GM12891 (cell line): ENCODE results near the gene ZNF407.

Experiments
- DNase-seq: peaks from one replicate; pipeline ENCODE4 v3.0.0; 2011; ENCODE audit warnings: low spot score; ENCODE audit not compliant: insufficient read length
- FAIRE-seq: peaks from 2 replicates; lab custom pipeline; 2011; peaks lifted over from hg19 to GRCh38; lab: Jason Lieb, UNC
- PAX5 ChIP-seq: IDR thresholded peaks from 2 replicates; pipeline ENCODE4 v1.6.1; 2011; ENCODE audit warnings: low read length, moderate library complexity, mild to moderate bottlenecking; ENCODE audit not compliant: insufficient read depth, severe bottlenecking
- POLR2A ChIP-seq: IDR thresholded peaks from 2 replicates; pipeline ENCODE4 v1.6.1; 2011; ENCODE audit warnings: low read depth, low read length, control low read depth
- POLR2AphosphoS5 ChIP-seq: IDR thresholded peaks from 2 replicates; pipeline ENCODE4 v1.6.1; 2011; ENCODE audit warnings: low read depth, low read length, control low read depth
- POU2F2 ChIP-seq: IDR thresholded peaks from 2 replicates; pipeline ENCODE4 v1.6.1; 2011; ENCODE audit warnings: low read depth, mild to moderate bottlenecking, control low read depth, low read length, moderate library complexity
- SPI1 ChIP-seq: IDR thresholded peaks from 2 replicates; pipeline ENCODE4 v1.6.1; 2011; ENCODE audit warnings: low read depth, low read length, control low read depth
- TAF1 ChIP-seq: IDR thresholded peaks from 2 replicates; pipeline ENCODE4 v1.6.1; 2011; ENCODE audit warnings: low read depth, low read length, control low read depth

ZNF407 gene

GRCh38 chr18:75043478-75043877 lies 445.8 kb downstream of the ZNF407 start:
- DNase-seq (no peak), FAIRE-seq (no peak)
- TF ChIP-seq TAF1 (no peak), POU2F2 (no peak), PAX5 (no peak)

- no peak for DNase-seq
- TF ChIP-seq POU2F2 (no peak), POLR2AphosphoS5 (no peak), SPI1 (no peak), PAX5 (no peak), POLR2A (no peak), TAF1 (no peak)
- no peak for FAIRE-seq
These were observed 446.6 kb downstream of the ZNF407 start for GRCh38 chr18:75044296-75044695.

GRCh38 chr18:75044791-75045190 lies 447.1 kb downstream of the ZNF407 start:
- TF ChIP-seq POLR2AphosphoS5 = no peak
- no peak for TF ChIP-seq TAF1
- TF ChIP-seq POU2F2 = no peak
- TF ChIP-seq POLR2A = no peak
- no peak for TF ChIP-seq SPI1
- no peak for TF ChIP-seq PAX5
- no peak for DNase-seq
- no peak for FAIRE-seq

- no peak for FAIRE-seq
- TF ChIP-seq POLR2AphosphoS5 (no peak), SPI1 (no peak), POLR2A (no peak), PAX5 (no peak), TAF1 (no peak)
- no peak for DNase-seq
These were observed 447.6 kb downstream of the ZNF407 start for GRCh38 chr18:75045272-75045671.

GRCh38 chr18:75047240-75047961 lies 449.7 kb downstream of the ZNF407 start:
- no peak for DNase-seq
- TF ChIP-seq POLR2AphosphoS5 (no peak), TAF1 (no peak), POLR2A (no peak), SPI1 (no peak), PAX5 (no peak), POU2F2 (no peak)
- no peak for FAIRE-seq

GRCh38 chr18:75048776-75049454 lies 451.2 kb downstream of the ZNF407 start:
- FAIRE-seq = no peak
- TF ChIP-seq TAF1 (no peak), SPI1 (no peak), POU2F2 (no peak), POLR2AphosphoS5 (no peak), POLR2A (no peak), PAX5 (no peak)
- DNase-seq = no peak

GRCh38 chr18:75049455-75049789 lies 451.8 kb downstream of the ZNF407 start:
- no peak for TF ChIP-seq POLR2AphosphoS5
- TF ChIP-seq PAX5 = no peak
- TF ChIP-seq SPI1 = no peak
- no peak for TF ChIP-seq POLR2A
- no peak for TF ChIP-seq TAF1
- no peak for TF ChIP-seq POU2F2
- DNase-seq (no peak), FAIRE-seq (no peak)

- no peak for FAIRE-seq
These were observed 454.1 kb downstream of the ZNF407 start for GRCh38 chr18:75051757-75052156.

GRCh38 chr18:75052475-75052874 lies 454.8 kb downstream of the ZNF407 start:
- FAIRE-seq (no peak), DNase-seq (no peak)
- TF ChIP-seq SPI1 (no peak), TAF1 (no peak), POLR2AphosphoS5 (no peak)

More at GRCh38 chr18:75051757-75052156, 454.1 kb downstream of the ZNF407 start:
- no peak for TF ChIP-seq POU2F2
- TF ChIP-seq SPI1 = no peak
- no peak for TF ChIP-seq POLR2AphosphoS5
- no peak for TF ChIP-seq POLR2A
- TF ChIP-seq TAF1 = no peak
- no peak for TF ChIP-seq PAX5
- DNase-seq = no peak

GRCh38 chr18:75053028-75053629 lies 455.5 kb downstream of the ZNF407 start:
- no peak for DNase-seq
- no peak for FAIRE-seq
- TF ChIP-seq POU2F2 = no peak
- no peak for TF ChIP-seq SPI1
- TF ChIP-seq TAF1 = no peak
- TF ChIP-seq POLR2AphosphoS5 = no peak
- TF ChIP-seq PAX5 = no peak
- TF ChIP-seq POLR2A = no peak

GRCh38 chr18:75054046-75054445 lies 456.4 kb downstream of the ZNF407 start:
- FAIRE-seq = no peak
- TF ChIP-seq SPI1 (no peak), PAX5 (no peak), TAF1 (no peak), POU2F2 (no peak), POLR2AphosphoS5 (no peak), POLR2A (no peak)
- DNase-seq = no peak
